Esophagus squamous epithelium (tissue), 5 donors: ENCODE data around the gene B3GNT7. TPM values are rescaled to one million over a fixed set of nuclear protein-coding genes. Genes with fewer than 3 reads are reported as not detected.

Experiments
- DNase-seq: peaks from one replicate; lab custom pipeline; 2025; lab: John Stamatoyannopoulos, UW
- H3K27ac ChIP-seq, 4 donors: fragments of 200-600 bp; sonication (generic); one replicate each; pipeline ENCODE4 v1.5.1; 2016 to 2019; ENCODE audit warnings: mild to moderate bottlenecking in 1 of 4
- H3K27me3 ChIP-seq, 4 donors: fragments of 200-600 bp; sonication (generic); 1 replicate in 3 of 4; 2 replicates in 1 of 4; pipeline versions ENCODE4 v1.5.1 to v1.6.0; 2017 to 2021; ENCODE audit warnings: antibody characterized with exemption in 1 of 4
- H3K36me3 ChIP-seq, 3 donors: fragments of 200-600 bp; sonication (generic); one replicate each; pipeline ENCODE4 v1.5.1; 2016 to 2019
- H3K4me1 ChIP-seq, 3 donors: fragments of 200-600 bp; sonication (generic); one replicate each; pipeline ENCODE4 v1.5.1; 2017 to 2019
- H3K4me3 ChIP-seq, 4 donors: fragments of 200-600 bp; sonication (generic); 1 replicate in 3 of 4; 2 replicates in 1 of 4; pipeline ENCODE4 v1.5.1; 2016 to 2019; ENCODE audit warnings: mild to moderate bottlenecking in 2 of 4, moderate library complexity in 1 of 4
- H3K9me3 ChIP-seq, 3 donors: fragments of 200-600 bp; sonication (generic); one replicate each; pipeline ENCODE4 v1.5.1; 2016 to 2019
- CTCF ChIP-seq, 6 experiments: fragments of 450-650 bp in 4 of 6; fragments of 200-600 bp in 2 of 6; sonication (generic) in 2 of 6; IDR thresholded peaks; one replicate each; pipeline ENCODE4 v1.5.1; 2016 to 2019; ENCODE audit warnings: antibody characterized with exemption in 6 of 6, mild to moderate bottlenecking in 4 of 6, moderate library complexity in 4 of 6
- POLR2A ChIP-seq, 4 donors: fragments of 450-650 bp; IDR thresholded peaks; one replicate each; pipeline ENCODE4 v1.6.1; 2017; ENCODE audit warnings: antibody characterized with exemption in 4 of 4, mild to moderate bottlenecking in 4 of 4, moderate library complexity in 3 of 4
- WGBS, 2 donors: methylation state at CpG; one replicate each; pipeline ENCODE4 v1.1.5; 2018; 5-methylcytosine and 5-hydroxymethylcytosine counted together
- intact Hi-C: fragments of 100-400 bp; cut with DNase I; formaldehyde crosslinking; loops from one replicate; pipeline ENCODE4 v1.15.0; 2022
- total RNA-seq, 4 donors: library from RNA; depleted of rRNA; stranded (reverse); fragments of >200 nt; gene quantifications; one replicate each; pipeline ENCODE4 v1.1.0, GENCODE V29; 2016
- donor health status: DM: yes; HTN: yes; CAD: no.

Gene B3GNT7
- total RNA-seq, 4 donors from 2014 or later, result 2.1 to 8.1 (median 5.2) TPM

- intact Hi-C loops, result no loop called here
- H3K4me3 ChIP-seq, result peak overlapping the region; percentile 36 to 80 (median 52)
- DNase-seq, result peak; percentile 18
- peaks cover 0 to 6% (median 5%) of the 10 kb centered on the region in 3 donors for H3K9me3 ChIP-seq
- peak; percentile 64 to 72 (median 68) for TF ChIP-seq CTCF (IDR thresholded peaks at IDR 0.05)
- no peak for TF ChIP-seq POLR2A (IDR thresholded peaks at IDR 0.05)
- no peaks in the 10 kb centered on the region for H3K36me3 ChIP-seq
- peaks cover 8 to 21% (median 14%) of the 10 kb centered on the region in 3 donors for H3K4me1 ChIP-seq
- WGBS, 2 donors, result 0 to 11% methylated on average over 1 to 13 of the region's 67 CpGs
- peak overlapping the region in 1 of 4 donors; percentile 46 for H3K27ac ChIP-seq
- H3K27me3 ChIP-seq, result peaks cover 0 to 46% (median 0%) of the 10 kb centered on the region in 4 donors
These were observed 16.5 kb downstream of the B3GNT7 start for GRCh38 chr2:231411831-231412617.

- intact Hi-C loops, result no loop called here
- Histone ChIP-seq H3K9me3 (peaks cover 0 to 6% (median 5%) of the 10 kb centered on the region in 3 donors), H3K4me1 (peaks cover 8 to 21% (median 14%) of the 10 kb centered on the region in 3 donors), H3K36me3 (no peaks in the 10 kb centered on the region), H3K27me3 (peaks cover 0 to 50% (median 0%) of the 10 kb centered on the region in 4 donors), H3K4me3 (peak overlapping the region in 3 of 4 donors; percentile 42 to 80 (median 61)), H3K27ac (no peak overlapping the region)
- WGBS, 2 donors, result 18 to 32% methylated on average over 3 to 6 of the region's 9 CpGs
- DNase-seq, result no peak
- no peak for TF ChIP-seq CTCF (IDR thresholded peaks at IDR 0.05)
- no peak for TF ChIP-seq POLR2A (IDR thresholded peaks at IDR 0.05)
These were observed 17.1 kb downstream of the B3GNT7 start for GRCh38 chr2:231412618-231412963.

- Histone ChIP-seq H3K4me1 (peaks cover 8 to 21% (median 14%) of the 10 kb centered on the region in 3 donors), H3K4me3 (no peak overlapping the region), H3K36me3 (no peaks in the 10 kb centered on the region), H3K27me3 (peaks cover 0 to 54% (median 0%) of the 10 kb centered on the region in 4 donors), H3K27ac (no peak overlapping the region), H3K9me3 (peaks cover 0 to 6% (median 5%) of the 10 kb centered on the region in 3 donors)
- DNase-seq, result no peak
- intact Hi-C loops, result no loop called here
- no peak for TF ChIP-seq CTCF (IDR thresholded peaks at IDR 0.05)
- no peak for TF ChIP-seq POLR2A (IDR thresholded peaks at IDR 0.05)
- WGBS, 2 donors, result 85 to 89% methylated on average over 6 of the region's 6 CpGs
These were observed 17.9 kb downstream of the B3GNT7 start for GRCh38 chr2:231413456-231413855.

GRCh38 chr2:231413921-231414476 is 18.5 kb downstream of the B3GNT7 start:
- H3K4me1 ChIP-seq, result peaks cover 8 to 21% (median 14%) of the 10 kb centered on the region in 3 donors
- TF ChIP-seq CTCF (IDR thresholded peaks at IDR 0.05) (no peak), POLR2A (IDR thresholded peaks at IDR 0.05) (no peak)
- WGBS, 2 donors, result 65 to 80% methylated on average over 12 to 15 of the region's 15 CpGs
- intact Hi-C loops, result no loop called here
- H3K36me3 ChIP-seq, result no peaks in the 10 kb centered on the region
- no peak overlapping the region for H3K27ac ChIP-seq
- H3K27me3 ChIP-seq, result peaks cover 0 to 58% (median 0%) of the 10 kb centered on the region in 4 donors
- DNase-seq, result no peak
- peaks cover 0 to 6% (median 5%) of the 10 kb centered on the region in 3 donors for H3K9me3 ChIP-seq
- no peak overlapping the region for H3K4me3 ChIP-seq

- H3K36me3 ChIP-seq, result no peaks in the 10 kb centered on the region
- TF ChIP-seq POLR2A (IDR thresholded peaks at IDR 0.05), result no peak
- peaks cover 0 to 62% (median 0%) of the 10 kb centered on the region in 4 donors for H3K27me3 ChIP-seq
- H3K27ac ChIP-seq, result no peak overlapping the region
- peaks cover 0 to 6% (median 5%) of the 10 kb centered on the region in 3 donors for H3K9me3 ChIP-seq
- intact Hi-C loops, result no loop called here
- peaks cover 8 to 21% (median 14%) of the 10 kb centered on the region in 3 donors for H3K4me1 ChIP-seq
- H3K4me3 ChIP-seq, result no peak overlapping the region
- no peak for DNase-seq
These were observed 19.5 kb downstream of the B3GNT7 start for GRCh38 chr2:231415029-231415428.
